Activated naive CD8-positive, alpha-beta T cell treated with anti-CD3 and anti-CD28 coated beads, Interleukin-2, amount 50 U/mL, for 16 hours (primary cell): ENCODE measurements around the gene ZNF286A.
"Not testable (repeated sequence)": the region's sequence is repeated elsewhere in the genome, so short reads cannot be mapped to it uniquely, and the experiment has no call there.

Experiments used
- DNase-seq: peaks from one replicate; pipeline ENCODE4 v3.0.0-alpha.2; 2020; ENCODE audit warnings: low read depth, low spot score

The ZNF286A gene

DNA sequence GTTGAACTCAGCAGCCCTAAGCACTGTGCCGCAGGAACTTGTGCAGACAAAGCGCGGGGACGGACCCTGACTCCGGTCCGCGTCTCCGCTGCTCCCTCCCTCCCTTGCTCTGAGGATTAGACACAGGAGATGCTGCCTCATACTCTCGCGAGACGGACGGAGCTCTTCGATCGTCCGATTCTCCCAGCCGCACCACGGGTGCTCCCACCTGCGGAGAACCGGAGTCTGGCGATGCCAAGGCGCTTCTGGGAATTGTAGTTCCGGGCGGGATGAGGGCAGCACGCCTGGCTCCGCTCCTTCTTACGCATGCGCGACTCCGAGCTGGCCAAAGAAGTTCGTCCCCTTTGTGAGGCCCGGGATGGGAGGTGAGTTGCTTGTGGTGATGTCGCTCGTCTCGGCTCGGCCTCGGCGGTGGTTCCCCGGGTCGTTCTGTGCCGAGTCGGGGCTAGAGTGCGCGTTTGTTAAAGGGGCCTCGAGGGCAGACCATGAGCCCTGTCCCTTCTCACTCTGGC, at the start of gene ZNF286A:
Gene ZNF286A (plus strand): TSS at position 340 of the 512 bp plus-strand sequence. CDS start 578 bp downstream, outside the sequence.
- peak; percentile 97 for DNase-seq

DNA sequence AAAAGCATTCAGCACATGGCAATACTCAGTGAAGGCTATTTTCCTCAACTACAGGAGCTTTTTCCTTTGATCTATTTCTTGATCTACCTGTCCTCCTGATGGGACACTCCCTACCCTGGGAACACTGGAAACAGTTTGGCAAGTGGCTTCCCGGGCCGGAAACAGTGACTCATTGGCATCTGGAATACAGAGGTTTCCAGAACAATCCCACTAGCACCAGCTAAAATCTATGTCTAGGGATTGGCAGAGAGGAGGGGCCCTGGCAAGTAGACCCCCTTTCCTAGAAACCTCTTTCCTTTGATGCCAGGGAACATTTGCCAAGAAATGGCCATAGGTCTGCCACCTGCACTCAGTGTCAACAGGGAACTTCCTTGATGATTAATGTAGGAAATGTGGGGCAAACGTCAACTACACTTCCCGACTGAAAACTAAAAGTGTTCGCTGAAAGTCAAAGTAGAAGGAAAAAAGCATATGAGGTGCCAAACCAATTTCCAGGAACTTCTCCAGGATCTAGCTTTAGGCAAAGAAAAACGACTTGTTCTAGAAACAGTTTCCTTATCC, 49.6 kb upstream of the ZNF286A start:
- no peak for DNase-seq

DNA sequence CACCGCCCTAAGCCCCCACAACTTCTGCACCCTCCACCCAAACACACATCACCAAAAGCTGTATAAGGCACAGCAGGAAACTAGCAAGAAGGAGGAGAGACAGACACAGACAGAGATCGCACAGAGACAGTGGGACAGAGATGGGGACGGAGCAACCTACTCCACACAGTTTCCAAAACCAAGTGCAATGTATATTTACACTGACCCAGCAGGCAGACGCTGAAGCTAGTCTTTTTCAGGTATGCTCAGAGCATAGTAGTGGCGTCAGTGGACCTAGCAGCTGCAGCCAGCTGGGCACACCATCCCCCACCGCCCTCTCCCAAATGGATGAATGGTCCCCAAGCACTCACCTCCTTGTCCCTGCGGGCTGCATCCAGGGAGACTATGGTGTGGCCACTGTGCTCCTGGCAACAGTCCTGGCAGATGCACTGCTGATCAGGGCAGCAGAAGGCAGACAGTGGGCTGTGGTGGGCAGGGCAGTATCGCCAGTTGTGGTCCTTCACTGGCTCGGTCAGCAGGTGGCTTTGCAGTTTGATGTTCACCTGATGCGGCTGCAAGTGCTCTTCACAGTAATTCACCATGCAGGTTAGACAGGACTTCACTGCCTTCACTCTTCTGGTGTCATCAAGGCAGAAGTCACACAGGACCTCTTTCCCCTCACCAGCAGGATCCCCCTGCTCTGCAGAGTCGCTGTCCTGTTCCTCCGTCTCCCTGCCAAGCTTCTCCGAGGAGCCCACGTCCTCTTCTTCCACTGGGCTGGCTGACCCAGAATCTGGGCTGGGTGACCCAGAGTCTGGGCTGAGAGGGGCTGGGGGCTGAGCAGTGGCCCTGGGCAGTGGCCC, 48.6 kb upstream of the ZNF286A start:
- DNase-seq = no peak

DNA sequence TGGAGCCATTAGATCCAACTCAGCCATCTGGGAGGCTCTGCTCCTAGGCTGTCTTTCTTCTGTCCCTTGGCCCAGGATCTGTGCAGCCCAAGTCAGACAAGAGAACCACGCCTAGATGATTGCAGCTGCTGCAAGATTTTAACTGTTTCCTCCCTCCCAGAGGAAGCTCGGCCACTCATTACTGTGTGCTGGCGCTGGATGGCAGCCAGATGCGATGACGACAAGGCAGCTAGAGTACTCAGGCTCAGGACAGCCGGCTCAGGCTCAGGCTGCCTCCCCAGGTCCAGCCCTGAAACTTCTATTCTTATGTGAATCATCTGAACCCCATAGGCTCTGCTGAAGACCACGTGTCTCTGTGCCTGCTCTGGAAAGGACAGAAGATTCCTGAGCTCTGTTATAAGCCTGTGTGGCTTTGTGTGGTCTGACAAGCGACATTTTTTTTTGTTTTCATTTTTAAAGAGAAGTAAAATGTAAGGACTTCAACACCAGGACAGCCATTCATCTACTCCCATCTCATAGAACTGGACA, 47.9 kb upstream of the ZNF286A start:
- no peak for DNase-seq

DNA sequence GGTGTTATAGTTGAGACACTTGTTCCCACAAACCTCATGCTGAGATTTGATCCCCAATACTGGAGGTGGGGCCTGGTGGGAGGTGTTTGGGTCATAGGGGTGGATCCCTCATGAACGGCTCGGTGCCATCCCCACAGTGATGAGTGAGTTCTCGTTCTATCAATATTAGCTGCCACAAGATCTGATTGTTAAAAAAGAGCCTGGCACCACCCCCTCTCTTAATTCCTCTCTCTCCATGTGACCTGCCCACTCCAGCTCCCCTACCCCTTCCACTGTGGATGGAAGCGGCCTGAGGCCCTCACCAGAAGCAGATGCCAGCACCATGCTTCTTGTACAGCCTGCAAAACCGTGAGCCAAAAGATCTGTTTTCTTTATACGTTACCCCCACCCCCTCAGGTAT, 46.6 kb upstream of the ZNF286A start:
- DNase-seq = no peak

DNA sequence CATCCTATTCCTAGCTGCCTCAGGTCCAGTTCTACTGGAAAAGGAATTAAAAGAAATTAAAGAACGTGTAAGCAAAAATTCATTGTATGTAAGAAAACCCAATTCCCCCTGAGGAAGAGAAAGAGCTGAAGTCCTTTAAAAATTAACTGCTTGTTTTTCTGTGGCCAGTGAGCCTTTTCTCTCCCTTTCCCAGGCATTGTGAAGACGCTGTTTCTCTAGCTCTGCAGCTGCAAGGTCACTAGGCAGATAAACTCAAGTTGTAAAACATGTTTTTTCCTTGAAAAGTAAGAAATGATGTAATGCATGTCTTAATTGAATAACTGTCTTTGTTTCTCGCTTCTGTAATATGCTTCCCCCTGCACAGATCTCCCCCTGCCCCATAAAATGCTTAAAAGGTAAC, 45.2 kb upstream of the ZNF286A start:
- not testable (repeated sequence) for DNase-seq

DNA sequence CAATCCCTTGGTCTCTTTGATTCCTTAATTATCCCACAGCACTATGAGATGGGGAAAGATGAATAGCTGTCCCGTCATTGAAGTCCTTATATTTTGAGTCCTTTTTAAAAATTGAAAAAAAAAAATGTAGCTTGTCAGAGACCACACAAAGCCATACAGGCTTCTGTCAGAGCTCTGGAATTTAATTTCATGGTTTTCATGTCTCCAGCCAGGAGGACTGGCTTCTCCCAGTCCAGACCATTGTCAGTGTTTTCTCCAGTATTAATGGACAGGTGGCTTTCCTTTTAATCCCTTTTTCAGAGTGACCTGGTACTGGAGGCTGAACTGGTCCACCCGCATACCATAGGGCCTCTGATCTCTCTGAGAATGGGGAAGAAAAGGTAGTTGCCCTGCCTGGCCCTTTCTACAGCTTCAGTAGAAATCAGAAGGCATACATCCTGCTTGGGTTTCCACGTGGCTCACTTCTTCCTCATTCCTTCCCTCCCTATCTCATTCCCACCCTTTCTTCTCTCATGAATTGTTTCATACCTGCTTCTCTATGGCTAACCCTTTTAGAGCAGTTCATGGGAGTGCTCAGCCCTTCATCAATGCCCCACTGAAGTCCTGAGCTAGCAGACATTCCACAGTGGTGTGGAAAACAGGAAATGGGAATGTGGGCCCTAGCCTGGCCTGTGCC, 44.5 kb upstream of the ZNF286A start:
- no peak for DNase-seq

DNA sequence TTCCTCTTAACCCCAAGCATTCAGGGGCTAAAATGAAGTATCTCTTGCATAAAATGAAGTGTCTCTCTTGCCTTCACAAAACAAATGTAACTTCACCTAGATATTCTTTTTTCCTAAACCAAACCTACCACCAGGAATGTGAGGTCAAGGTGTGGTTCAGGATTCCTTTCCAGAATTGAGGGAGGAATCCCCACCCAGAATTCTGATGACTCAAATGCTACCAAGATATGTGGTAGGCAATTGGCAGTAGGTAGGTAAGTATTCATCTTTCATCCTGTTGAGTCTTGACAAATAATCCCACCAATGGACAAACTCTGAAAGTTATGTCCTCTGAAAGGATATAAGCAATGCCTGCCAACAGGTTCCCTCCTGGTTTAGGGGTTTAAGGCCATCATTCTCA, 41.7 kb upstream of the ZNF286A start:
- DNase-seq = no peak

DNA sequence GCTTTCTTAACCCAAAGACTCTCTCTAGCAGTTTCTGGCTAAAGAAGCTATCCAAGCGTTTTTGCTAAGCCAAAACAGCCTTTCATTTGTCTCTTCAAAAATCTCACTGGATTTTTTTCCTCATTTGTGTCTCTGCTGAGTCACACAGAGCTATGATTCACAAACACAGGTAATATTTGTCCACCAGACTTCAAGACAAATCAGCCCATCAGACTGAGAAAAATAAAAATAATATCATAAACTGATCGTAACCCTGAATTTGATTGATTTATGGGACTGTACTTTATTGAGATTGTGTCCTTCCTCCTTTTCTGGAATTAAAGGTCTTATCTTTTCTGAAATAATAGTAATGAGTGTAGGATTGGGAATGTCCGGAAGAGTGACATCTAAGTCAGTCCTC, 41.3 kb upstream of the ZNF286A start:
- no peak for DNase-seq

DNA sequence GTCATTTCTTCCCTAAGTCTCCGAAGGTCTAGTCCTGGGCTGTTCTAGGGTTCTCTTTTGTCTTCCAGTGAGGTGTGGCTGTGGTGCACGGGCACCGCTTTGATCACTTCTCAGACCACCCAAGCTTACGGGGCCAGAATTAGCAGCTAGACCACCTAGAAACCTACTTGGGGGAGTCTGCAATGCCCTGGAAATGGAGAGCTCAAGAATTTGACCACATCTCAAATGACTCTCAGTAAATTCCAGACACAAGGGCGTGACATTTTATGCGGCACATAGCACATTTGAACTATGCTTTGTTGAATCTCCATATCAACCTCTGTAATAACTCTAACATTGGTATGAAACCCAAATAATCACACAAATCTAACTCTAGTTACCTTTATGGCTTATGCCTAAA, 40.3 kb upstream of the ZNF286A start:
- no peak for DNase-seq

DNA sequence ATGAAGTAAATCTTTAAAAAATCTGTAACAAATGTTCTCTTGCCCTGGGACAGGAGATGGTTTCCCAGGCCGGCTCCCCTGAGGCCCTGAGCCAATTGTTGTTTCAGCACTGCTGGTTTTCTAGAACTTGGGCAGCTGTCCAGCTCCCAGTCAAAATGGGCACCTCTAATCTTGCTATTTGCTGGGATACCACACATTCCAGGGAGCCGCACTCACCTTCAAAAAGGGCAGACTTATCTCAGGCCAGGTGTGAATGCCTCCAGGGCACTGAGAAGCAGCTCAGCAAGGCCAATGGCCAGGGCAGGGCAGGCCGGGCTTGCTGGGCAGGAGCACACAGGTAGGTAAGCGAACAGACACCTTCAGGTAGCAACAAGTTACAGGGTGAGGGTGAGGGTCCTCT, 39.9 kb upstream of the ZNF286A start:
- no peak for DNase-seq

DNA sequence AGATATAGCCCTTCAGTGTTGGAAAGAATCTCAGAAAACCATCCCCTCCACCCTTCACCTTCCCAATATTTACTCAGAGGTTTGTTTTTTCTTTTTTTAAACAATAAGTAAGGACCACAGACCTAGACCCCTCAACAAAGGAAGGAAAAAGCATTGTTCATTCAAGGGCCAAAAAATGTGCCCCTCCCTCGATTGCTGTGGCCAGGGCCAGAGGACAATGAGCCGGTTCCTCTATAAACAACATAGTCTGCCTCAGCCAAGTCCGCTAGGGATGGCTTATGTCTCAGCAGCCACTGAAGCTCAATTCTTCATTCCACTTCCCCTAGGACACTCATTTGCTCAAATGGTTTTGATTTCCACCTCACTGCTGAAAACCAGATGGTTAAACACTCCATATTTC, 39.5 kb upstream of the ZNF286A start:
- DNase-seq = no peak

DNA sequence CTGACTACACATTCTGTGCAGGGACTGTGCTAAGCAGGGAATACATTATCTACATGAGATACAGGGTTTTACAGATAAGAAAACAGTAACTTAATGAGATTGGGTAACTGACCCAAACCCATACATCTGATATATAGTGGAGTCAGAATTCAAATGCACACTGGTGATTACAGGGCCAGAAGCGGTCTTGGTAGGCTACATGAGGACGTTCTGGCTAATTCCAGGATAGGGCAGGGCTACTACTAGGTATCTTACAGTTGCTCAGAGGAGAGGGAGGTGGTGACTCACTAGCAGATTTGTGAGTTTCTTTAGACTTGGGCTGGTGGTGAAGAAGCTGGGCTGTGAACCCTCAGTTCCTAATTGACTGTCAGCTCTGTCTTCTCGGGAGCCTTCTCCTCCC, 36.9 kb upstream of the ZNF286A start:
- DNase-seq = no peak

DNA sequence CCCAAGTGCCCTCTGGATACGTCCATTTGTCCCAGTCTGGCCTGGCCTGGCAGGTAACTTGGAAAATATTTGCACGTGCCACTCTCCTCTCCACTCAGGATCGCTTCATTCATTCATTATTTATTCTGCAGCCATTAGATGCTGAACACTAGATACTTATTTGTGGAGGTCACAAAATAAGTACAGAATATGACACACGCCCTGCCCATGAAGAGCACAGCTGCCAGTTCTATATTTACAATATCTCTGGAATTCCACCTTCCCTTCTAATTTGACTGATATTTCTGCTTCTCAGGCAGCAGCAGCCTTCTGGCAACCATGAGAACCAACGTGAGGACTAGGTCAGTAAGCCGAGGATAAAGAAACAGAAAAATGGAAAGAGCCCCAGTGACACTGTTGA, 36.4 kb upstream of the ZNF286A start:
- DNase-seq = no peak

DNA sequence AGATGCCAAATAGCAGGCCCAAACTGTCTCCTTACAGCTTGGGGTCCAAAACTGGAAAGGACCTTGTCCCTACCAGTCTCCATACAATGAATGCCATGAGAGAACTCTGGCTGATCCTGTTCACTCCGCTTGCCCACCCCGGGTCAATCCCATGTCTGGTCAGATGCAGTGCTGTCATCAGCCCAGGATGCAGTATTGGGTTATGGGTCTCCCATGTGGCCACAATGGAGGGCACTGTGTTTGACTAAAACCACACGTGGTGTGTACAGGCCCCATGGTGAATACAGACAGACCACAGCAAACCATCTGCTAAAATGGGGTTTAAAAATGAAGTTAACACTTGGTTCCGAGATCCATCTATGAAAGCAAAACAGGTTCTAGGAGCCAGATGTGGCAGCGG, 35.9 kb upstream of the ZNF286A start:
- DNase-seq = no peak

DNA sequence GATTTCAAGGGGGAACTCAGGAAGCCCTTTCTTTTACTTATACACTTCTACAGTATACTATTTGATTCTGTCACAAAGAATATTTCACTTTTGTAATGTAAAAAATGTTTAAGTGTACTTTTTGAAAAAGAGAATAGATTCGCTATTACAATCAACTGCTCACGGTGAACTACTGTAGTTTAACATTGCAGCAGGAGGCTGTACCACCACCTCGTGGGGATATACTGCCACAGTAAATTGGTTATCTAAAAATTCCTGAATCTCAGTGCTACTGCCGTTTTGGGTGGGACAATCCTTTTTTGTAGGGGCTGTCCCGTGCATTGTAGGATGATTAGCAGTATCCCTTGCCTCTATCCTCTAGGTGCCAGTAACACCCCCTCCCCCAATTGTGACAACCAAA, 30.0 kb upstream of the ZNF286A start:
- not testable (repeated sequence) for DNase-seq

DNA sequence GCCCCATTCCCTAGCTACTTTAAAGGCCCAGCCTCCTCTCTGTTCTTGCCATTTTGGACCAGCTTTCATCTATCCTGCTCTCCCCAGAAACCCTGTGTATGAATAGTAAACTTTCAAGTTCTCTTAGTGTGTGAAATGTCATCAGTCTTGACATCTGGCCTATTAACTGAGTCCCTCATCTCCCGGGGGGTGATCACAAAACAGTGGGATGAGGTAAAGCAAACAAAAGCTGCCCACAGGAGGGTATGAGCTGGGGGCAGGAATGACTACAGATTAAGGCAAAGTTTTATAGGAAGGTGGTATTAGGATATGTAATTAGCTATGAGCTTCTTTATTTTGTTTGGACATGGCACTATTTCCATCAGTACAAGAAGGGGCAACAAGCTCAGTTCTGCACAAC, 24.9 kb upstream of the ZNF286A start:
- DNase-seq = not testable (repeated sequence)

DNA sequence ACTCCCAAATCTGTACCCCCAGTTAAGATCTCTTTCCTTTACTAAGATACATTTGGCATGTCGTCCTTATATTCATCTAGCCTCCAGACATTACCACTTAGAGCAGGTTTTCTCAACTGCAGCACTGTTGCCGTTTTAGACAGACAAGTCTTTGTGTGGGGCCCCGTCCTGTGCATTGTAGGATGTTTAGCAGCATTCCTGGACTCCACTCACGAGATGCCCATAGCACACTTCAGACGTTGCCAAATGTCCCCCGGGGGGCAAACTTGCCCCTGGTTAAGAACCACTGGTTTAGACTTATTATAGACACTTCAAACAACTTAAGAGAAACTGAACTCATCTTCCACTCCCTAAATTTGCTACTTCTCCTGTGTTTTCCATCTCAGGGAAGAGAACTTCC, 23.6 kb upstream of the ZNF286A start:
- not testable (repeated sequence) for DNase-seq

DNA sequence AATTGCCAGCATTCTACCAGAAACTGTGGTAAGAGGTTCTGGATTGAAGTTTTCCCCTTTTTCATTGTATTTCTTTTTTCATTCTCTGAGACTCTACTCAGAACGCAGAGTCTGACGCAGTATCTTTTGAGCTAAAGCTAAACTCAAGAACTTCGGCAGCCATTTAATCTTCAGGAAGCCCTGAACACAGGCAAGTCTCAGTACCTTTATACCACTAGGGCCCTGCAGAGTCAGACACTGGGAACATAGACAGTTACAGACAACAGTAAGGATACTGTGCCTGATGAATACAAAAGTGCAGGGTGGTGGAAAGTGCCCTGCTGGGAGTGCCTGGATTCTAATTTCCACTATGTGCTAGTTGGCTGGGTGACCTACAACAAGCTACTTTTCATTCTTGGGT, 16.4 kb upstream of the ZNF286A start:
- not testable (repeated sequence) for DNase-seq

DNA sequence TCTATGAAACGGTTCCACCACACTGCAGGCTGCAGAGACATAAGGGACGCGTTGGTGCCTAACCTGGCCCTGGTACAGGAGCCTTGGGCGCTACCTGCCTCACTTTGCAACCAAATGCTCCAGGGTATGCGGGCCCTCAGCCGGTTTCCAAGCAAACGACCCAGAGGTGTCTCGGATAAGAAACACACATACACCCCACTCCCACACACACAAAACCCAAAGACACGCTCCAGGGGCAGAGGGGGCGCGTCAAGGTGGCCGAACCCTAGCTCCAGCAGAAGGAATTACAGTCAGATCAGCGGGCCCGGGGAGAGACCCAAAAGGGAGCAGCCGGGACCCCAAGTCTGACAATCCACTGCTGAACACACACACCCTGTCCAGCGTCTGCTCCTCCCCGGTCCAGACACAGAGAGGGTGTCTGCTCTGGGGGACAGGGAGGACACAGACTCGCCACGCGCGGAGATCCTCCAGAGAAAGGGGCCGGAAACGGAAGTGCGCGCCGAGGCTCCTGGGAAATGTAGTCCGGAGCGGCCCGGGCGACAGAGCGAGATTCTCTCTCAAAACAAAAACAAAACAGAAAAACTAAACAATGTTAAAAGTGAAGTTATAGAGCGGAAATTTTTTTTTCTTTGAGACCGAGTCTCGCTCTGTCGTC, 15.6 kb upstream of the ZNF286A start, which contains the start of gene TRIM16:
Gene TRIM16 (minus strand): TSS at position 488 of the 655 bp plus-strand sequence. CDS start 32,702 bp downstream, outside the sequence.
- peak; percentile 47 for DNase-seq

DNA sequence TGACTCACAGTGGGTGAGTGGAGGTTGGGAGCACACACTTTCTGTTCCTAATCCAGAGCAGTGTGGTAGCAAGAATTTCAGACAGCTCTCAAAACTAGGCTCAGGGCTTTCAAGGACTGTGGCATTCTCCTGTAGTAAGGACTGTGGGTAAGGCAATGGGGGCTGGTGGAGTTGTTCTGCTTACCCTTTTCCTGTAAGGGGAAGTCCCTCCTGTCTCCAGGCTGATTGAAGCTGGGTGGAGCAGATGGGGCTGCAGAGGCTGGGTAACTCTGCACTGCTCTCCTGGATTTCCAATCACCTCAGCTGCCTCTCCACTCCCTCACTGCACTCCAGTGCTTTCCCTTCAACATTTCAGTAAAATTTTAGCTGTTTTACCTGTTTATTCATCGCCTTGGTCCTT, 12.1 kb upstream of the ZNF286A start:
- not testable (repeated sequence) for DNase-seq

DNA sequence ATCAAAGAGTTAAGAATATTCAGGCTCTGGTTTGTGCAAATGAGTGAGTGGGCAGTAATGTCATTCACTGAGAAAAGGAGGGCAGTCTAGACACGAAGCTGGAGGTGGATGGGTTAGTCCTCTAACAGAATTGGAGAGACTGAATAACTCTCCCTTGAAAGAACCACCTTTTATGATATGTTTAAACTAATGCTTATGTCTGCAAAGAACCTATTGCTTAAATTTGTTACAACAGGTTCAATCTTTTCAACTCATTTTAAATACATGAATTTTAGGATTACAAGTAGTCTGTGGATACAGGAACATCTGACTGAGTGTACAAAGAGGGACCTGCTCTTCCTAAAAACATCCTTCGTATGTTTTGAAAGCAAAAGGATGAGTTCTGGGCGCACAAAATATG, 585 bp upstream of the ZNF286A start:
- DNase-seq = not testable (repeated sequence)
